ENCODE measurements around the gene PLD6.
"Not testable (repeated sequence)": the region's sequence is repeated elsewhere in the genome, so short reads cannot be mapped to it uniquely, and the experiment has no call there.

PLD6 gene

DNA sequence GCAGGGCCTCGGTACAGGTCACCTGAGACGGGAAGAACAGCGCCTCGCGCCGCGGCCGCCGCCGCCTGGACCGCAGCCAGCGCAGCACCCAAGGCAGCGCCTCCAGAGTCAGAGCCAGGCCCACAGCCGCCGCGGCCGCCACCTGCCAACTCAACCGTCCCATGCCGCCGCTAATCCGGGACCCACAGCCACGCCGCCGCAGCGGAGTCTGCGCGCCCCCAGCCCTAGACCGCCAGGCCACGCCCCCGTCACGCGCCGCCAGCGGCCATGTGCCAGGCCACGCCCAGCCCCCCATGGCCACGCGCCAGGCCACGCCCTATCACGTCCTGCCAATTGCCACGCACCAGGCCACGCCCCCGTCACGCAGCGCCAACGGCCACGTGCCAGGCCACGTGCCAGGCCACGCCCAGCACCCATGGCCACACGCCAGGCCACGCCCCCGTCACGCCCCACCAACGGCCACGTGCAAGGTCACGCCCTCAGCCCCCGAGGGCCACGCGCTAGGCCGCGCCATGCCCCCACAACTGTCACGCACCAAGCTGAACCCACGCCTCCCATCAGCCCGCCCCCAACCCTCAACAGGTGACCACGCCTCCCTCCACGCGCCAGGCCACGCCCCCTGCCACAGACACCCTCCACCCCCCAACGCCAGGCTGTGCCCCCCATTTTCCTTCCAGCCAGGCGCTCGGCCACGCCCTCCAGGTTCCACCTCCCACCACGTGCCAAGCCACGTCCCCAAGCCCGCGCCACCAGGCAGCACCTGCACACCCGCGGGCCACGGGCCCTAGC lies at the start of gene PLD6:
TSS of gene PLD6 (minus strand) at position 210 of the 789 bp plus-strand sequence. CDS start at position 163, 47 bp downstream.
- DNase-seq (ENCODE audit: low read depth): peak; percentile 81

- not testable (repeated sequence) for DNase-seq (ENCODE audit: low read depth)
Observed at GRCh38 chr17:17255689-17256088, 49.6 kb upstream of the PLD6 start.

DNA sequence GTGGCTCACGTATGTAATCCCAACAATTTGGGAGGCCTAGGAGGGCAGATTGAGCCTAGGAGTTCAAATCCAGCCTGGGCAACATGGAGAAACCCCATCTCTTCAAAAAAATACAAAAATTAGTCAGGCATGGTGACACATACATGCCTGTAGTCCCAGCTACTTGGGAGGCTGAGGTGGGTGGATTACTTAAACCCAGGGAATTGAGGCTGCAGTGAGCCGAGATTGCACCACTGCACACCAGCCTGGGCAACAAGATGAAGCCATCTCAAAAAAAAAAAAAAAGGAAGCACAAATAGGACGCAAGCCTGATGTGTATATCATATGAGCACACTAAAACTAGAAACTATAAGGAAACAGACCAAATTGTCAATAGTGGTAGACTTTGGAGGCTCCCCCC lies 47.9 kb upstream of the PLD6 start:
- no peak for DNase-seq (ENCODE audit: low read depth)

GRCh38 chr17:17253406-17253805 lies 47.3 kb upstream of the PLD6 start:
- no peak for DNase-seq (ENCODE audit: low read depth)

DNA sequence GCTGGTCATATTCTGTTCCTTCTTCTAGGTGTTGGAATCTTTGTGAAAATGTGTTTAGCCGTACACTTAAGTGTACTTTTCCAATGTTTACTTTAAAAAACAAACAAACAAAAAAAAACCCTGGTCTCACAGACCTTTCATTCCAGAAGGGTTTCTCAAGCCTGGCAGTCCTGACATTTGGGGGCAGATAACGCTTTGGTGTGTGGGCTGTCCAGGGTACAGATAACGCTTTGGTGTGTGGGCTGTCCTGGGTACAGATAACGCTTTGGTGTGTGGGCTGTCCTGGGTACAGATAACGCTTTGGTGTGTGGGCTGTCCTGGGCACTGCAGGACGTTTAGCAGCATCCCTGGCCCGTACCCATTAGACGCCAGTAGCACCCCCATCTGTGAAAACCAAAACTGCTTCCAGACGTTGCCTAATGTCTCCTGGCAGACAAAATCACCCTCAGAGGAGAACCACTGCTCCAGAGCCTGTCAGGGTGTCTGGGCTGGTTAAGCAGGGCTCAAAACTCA lies 46.1 kb upstream of the PLD6 start:
- DNase-seq (ENCODE audit: low read depth): no peak

- no peak for DNase-seq (ENCODE audit: low read depth)
Observed at GRCh38 chr17:17246879-17247278, 40.7 kb upstream of the PLD6 start.

DNA sequence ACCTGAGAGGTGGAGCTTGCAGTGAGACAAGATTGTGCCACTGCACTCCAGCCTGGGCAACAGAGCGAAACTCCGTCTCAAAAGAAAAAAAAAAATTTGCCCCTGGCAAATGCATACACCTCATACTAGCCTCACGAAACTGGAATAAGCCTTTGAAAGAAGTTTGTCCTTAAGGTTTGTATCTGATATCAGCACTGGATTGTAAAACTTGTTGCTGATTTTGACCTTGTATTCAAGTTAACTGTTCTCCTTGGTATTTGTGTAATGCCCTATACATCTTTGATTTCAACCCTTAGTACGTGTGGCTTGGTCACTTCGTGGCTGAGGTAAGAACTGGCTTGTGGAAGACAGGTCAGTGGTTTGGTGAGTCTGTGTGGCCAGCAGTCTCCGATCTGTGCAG lies 37.0 kb upstream of the PLD6 start:
- no peak for DNase-seq (ENCODE audit: low read depth)

GRCh38 chr17:17242246-17242645 lies 36.1 kb upstream of the PLD6 start:
- DNase-seq (ENCODE audit: low read depth): no peak

DNA sequence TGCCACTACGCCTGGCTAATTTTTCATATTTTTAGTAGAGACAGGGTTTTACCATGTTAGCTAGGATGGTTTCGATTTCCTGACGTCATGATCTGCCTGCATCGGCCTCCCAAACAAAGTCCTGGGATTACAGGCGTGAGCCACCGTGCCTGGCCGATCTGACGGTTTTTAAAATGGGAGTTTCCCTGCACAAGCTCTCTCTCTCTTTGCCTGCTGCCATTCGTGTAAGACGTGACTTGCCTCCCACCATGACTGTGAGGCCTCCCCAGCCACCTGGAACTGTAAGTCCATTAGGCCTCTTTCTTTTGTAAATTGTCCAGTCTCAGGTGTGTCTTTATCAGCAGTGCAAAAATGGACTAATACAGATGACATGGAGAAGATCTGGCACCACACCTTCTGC lies 35.5 kb upstream of the PLD6 start:
- DNase-seq (ENCODE audit: low read depth): no peak

GRCh38 chr17:17239832-17240231 lies 33.7 kb upstream of the PLD6 start:
- DNase-seq (ENCODE audit: low read depth): no peak

- DNase-seq (ENCODE audit: low read depth): peak; percentile 85
Observed at GRCh38 chr17:17237026-17237799, 31.1 kb upstream of the PLD6 start, which contains the start of gene FLCN. FLCN (minus strand) TSS chr17:17237168; CDS start chr17:17228137, 9,031 bp downstream.

GRCh38 chr17:17236295-17237025 lies 30.3 kb upstream of the PLD6 start:
- no peak for DNase-seq (ENCODE audit: low read depth)

- DNase-seq (ENCODE audit: low read depth): no peak
Observed at GRCh38 chr17:17235212-17236174, 29.4 kb upstream of the PLD6 start.

DNA sequence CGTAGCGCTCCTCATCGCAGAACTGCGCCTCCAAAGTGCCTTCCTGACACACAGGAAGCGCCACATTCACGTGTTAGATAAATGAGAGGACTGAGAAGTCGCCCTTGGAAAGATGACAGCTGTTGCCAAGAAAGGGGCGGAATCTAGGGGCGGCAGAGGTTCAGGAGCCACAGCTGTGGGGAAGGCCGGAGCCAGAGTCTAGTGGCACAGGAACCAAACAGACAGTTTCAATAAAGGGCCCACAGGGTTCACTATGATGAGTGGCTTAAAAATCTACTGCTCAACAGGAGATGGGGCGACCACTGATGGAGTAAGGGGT lies 26.1 kb upstream of the PLD6 start:
- DNase-seq (ENCODE audit: low read depth): no peak

GRCh38 chr17:17231621-17232302 lies 25.6 kb upstream of the PLD6 start:
- DNase-seq (ENCODE audit: low read depth): no peak

DNA sequence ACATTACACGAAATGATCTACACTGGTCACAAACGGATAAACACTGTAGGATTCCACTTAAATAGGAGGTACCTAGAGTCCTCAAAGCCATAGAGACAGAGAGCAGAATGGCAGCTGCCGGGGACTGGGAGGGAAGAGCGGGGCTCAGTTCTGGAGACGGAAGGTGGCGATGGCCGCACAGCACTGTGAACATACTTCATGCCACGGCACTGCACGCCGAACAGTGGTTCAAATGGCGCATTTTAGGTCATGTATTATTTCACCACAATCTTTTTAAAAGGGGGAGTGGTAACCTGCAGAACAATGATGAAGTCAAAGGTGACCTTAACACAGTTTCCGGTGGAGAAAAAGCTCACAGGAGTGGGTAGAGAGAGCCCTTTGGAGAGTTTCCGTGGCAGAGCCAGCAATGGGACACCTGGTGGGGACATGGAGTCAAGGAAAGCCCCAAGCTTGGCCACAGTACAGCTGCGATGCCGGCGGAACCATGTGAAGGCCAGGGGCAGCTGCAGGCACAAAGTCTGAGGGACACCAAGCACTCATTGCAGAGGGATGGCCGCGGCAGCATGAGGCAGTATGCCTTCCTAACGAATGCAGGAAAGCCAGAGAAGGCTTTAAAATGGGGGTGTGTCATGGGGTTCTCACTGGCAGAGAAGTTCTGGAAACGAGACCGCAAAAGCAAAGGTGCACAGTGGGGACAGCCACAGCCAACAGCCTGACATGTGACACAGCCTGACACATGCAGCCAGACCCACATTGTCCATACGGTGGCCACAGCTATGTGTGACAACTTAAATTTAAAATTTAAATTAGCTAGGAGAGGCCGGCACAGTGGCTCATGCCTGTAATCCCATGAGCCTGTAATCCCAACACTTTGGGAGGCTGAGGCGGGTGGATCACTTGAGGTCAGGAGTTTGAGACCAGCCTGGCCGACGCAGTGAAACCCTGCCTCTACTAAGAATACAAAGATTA lies 23.6 kb upstream of the PLD6 start:
- DNase-seq (ENCODE audit: low read depth): no peak

DNA sequence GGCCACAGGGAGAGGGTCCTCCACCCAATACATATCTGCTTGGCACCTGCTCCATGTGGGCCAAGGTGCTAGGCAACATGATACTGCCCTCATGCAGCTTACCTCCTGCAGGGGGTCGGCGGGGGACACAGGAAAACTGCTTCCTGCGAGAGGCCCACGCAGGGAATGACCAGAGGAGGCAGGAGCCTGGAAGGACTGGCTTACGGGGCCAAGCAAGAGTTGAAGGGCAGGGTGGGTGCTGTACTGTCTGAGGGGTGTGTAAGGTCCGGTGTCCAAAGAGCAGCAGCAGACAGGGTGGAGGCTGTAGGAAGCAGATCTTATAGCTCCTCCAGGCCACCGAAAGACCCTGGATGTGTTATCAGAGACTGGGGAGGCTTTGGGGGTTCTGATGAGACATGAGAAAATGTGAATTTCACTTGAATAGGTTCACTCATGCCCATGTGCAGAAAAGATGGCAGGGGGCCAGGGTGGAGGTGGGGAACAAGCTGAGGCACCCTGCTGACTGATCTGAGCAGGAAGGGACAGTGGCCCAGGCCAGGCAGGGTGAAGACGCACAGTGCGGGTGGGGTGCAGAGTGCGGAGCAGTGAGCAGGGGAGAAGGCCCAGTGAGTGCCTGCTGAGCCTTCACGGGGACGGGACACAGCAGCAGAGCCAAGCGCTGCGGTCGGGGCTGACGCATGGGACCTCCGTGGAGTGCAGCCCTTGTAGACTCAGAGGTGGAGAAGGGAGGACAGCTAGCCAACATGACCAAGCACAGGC lies 22.6 kb upstream of the PLD6 start:
- no peak for DNase-seq (ENCODE audit: low read depth)

- no peak for DNase-seq (ENCODE audit: low read depth)
Observed at GRCh38 chr17:17227608-17228520, 21.7 kb upstream of the PLD6 start.
